ENCODE measurements around the gene TMEM95.

TMEM95 gene

DNA sequence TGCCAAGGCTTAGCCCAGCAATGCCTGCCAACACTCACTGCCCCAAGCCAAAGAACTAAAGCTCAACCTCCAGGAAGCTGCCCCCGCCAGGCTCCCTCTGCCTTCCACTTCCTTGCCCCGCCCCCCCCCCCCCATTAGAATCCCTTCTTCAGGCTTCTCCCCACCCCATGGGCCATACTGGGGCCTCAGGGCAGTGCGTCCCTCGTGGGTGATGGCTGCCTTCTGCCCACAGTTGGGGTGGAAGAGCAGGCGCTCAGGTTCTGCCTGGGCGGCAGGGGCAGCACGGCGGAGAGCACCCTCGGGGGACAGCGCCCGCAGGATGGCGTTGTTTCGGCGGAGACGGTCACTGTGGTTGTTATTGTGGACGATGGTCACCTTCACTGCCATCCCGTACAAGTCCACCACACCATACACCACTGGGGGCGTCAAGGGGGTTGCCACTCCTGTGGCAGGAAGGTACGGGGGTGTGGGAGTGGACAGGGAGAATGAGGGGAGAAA lies 29.9 kb upstream of the TMEM95 start:
- no peak overlapping the region for H3K4me3 ChIP-seq (ENCODE audit: control insufficient read depth, low read depth, low read length)
- TF ChIP-seq, protein P1, sequence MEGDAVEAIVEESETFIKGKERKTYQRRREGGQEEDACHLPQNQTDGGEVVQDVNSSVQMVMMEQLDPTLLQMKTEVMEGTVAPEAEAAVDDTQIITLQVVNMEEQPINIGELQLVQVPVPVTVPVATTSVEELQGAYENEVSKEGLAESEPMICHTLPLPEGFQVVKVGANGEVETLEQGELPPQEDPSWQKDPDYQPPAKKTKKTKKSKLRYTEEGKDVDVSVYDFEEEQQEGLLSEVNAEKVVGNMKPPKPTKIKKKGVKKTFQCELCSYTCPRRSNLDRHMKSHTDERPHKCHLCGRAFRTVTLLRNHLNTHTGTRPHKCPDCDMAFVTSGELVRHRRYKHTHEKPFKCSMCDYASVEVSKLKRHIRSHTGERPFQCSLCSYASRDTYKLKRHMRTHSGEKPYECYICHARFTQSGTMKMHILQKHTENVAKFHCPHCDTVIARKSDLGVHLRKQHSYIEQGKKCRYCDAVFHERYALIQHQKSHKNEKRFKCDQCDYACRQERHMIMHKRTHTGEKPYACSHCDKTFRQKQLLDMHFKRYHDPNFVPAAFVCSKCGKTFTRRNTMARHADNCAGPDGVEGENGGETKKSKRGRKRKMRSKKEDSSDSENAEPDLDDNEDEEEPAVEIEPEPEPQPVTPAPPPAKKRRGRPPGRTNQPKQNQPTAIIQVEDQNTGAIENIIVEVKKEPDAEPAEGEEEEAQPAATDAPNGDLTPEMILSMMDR (conservative IDR thresholded peaks at IDR 0.05; ENCODE audit: control insufficient read depth, insufficient read depth, low read depth, low read length), result no peak
- no peak for DNase-seq (ENCODE audit: low read depth)

DNA sequence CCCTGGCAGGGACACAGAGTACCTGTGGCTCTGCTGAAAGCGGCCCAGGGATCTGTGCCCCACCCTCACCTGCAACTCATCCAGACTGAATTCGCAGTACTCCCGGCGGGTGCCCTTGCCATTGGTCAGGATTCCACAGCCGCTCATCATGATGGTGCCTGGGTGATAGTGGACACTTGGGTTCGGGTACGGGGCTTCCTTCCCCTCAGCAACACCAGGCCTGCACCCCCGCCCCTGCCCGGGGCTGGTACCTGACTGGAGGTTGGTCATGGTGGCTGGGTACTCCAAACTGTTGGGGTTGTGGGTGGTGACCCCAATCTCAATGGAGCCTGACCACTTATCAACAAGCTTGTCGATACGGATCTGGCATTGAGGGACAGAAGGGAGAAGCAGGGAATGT lies 28.8 kb upstream of the TMEM95 start:
- TF ChIP-seq, protein P1 (conservative IDR thresholded peaks at IDR 0.05; ENCODE audit: control insufficient read depth, insufficient read depth, low read depth, low read length), result no peak
- no peak overlapping the region for H3K4me3 ChIP-seq (ENCODE audit: control insufficient read depth, low read depth, low read length)
- no peak for DNase-seq (ENCODE audit: low read depth)

DNA sequence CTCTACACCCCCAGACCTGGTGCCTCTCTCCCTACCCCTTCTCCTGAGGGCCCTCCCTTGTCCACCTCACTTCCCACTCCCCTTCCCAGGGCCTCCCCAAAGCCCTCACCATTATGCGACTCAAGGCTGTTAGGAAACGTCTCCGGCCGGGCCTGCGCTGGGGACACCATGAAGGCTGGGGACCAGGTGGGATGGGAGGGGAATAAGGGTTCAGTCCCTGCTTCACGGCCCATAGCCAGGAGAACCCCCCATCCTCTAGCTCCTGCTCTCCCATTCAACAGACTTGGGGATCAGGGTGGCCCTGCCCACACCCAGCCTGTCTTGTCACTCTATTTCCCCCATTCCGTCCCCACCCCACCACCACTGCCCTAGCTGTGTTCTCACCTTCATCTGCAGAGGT lies 27.9 kb upstream of the TMEM95 start:
- H3K4me3 ChIP-seq (ENCODE audit: control insufficient read depth, low read depth, low read length), result no peak overlapping the region
- TF ChIP-seq, protein P1 (conservative IDR thresholded peaks at IDR 0.05; ENCODE audit: control insufficient read depth, insufficient read depth, low read depth, low read length), result no peak
- DNase-seq (ENCODE audit: low read depth), result no peak

DNA sequence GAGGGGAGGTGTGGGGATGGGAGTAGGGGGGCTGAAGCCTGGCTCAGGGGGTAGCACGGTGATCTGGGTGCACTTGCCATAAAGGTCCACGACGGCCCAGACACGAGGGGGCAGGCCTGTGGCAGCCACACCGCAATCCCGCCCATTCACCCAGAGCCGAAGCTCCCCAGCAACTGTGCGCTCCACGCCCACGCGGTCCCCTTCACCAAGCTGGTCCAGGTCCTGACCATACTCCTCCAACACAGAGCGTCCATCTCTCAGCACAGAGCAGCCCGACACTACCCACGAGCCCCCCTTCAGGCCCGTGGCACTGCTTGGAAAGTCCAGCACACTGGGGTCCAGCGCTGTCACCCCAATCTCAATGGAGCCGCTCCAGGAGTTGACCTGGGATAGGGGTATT lies 27.5 kb upstream of the TMEM95 start:
- TF ChIP-seq, protein P1 (conservative IDR thresholded peaks at IDR 0.05; ENCODE audit: control insufficient read depth, insufficient read depth, low read depth, low read length), result no peak
- DNase-seq (ENCODE audit: low read depth), result no peak
- H3K4me3 ChIP-seq (ENCODE audit: control insufficient read depth, low read depth, low read length), result no peak overlapping the region

DNA sequence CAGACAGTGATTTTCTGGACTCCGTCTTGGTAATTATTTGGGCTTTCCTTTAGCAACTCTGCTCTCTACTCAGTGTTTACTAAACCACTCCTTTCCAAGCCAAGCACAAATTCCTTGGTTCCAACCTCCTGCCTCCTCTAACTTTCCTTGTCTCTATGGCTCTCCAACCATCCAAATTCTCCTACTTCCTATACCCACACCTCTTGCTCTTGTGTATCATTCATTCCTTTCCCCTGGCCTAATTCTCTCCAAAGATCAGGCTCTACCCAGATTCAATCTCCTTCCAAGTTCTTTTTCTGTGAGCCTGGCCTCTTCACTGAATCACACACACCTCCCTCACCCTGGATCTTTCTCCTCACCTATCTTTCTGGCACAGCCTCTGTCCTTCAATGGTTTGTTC lies 26.9 kb upstream of the TMEM95 start:
- TF ChIP-seq, protein P1 (conservative IDR thresholded peaks at IDR 0.05; ENCODE audit: control insufficient read depth, insufficient read depth, low read depth, low read length), result no peak
- no peak overlapping the region for H3K4me3 ChIP-seq (ENCODE audit: control insufficient read depth, low read depth, low read length)
- no peak for DNase-seq (ENCODE audit: low read depth)

DNA sequence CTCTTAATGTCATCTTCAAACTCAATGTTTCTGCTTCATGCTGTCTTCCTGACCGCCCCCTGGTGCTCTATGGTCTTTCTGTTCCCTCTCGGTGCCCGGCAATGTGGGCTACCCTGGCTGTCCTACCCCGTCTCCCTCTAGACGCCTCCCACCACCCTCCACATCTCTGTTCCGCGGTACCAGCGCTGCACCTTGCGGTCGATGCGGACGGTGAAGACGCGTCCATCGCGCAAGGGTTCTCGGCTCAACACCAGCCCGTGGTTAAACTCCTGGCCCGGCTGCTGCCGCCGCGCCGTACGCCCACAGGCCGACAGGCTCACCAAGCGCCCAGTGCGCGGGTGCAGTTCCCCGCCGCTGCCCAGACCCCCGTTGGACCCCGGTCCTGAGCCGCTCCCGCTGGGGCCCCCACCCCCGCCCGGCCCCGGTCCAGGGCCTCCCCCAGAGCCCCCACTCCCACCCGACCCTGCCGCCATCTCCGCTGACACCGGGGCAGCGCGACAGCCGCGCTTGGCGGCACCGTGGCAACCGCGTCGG lies 26.0 kb upstream of the TMEM95 start, which contains the start of gene NEURL4:
TSS of gene NEURL4 (minus strand) at position 496 of the 534 bp plus-strand sequence. CDS start at position 473, 23 bp downstream.
- H3K4me3 ChIP-seq (ENCODE audit: control insufficient read depth, low read depth, low read length), result peak within 1 kb of the TSS; percentile 90
- DNase-seq (ENCODE audit: low read depth), result no peak
- TF ChIP-seq, protein P1 (conservative IDR thresholded peaks at IDR 0.05; ENCODE audit: control insufficient read depth, insufficient read depth, low read depth, low read length), result no peak
